BJ (cell line): ENCODE data around the gene MOV10. TPM values are rescaled to one million over a fixed set of nuclear protein-coding genes. Genes with fewer than 3 reads are reported as not detected.

Source experiments
- CTCF ChIA-PET: fragments of 350-600 bp; formaldehyde crosslinking; extraction: SDS; loops from one replicate; lab custom pipeline; 2021; ENCODE audit warnings: antibody characterized with exemption, inconsistent platforms; lab: Yijun Ruan, JAX
- POLR2A ChIA-PET: fragments of 300-600 bp; sonication (Branson Sonifier 250); formaldehyde crosslinking; extraction: SDS; loops from one replicate; lab custom pipeline; 2021; ENCODE audit warnings: antibody characterized with exemption; lab: Charles Lee
- DNase-seq: peaks from one replicate; pipeline ENCODE4 v3.0.0-alpha.2; 2011; ENCODE audit warnings: low read depth
- H3K27me3 ChIP-seq: 2 replicates; pipeline ENCODE4 v1.6.0; 2011; ENCODE audit warnings: low read length; ENCODE audit not compliant: control insufficient read depth, insufficient read depth
- H3K36me3 ChIP-seq: 2 replicates; pipeline ENCODE4 v1.5.1; 2011; ENCODE audit warnings: low read length; ENCODE audit not compliant: control insufficient read depth, insufficient read depth
- H3K4me3 ChIP-seq: 2 replicates; pipeline ENCODE4 v1.5.1; 2011; ENCODE audit warnings: low read depth, mild to moderate bottlenecking, control low read depth, low read length
- polyA plus RNA-seq: library from polyadenylated mRNA; depleted of rRNA; stranded (reverse); fragments of >200 nt; gene quantifications from 2 replicates; pipeline ENCODE4 v1.2.3, GENCODE V29; 2011
- TF ChIP-seq, protein P1 (sequence below): IDR thresholded peaks from 2 replicates; pipeline ENCODE4 v1.5.1; 2011; ENCODE audit warnings: low read depth, mild to moderate bottlenecking, control low read depth, inconsistent platforms, low read length, moderate library complexity; ENCODE audit not compliant: insufficient read depth

The MOV10 gene
- polyA plus RNA-seq, 1 experiment: 93.7 TPM

DNA sequence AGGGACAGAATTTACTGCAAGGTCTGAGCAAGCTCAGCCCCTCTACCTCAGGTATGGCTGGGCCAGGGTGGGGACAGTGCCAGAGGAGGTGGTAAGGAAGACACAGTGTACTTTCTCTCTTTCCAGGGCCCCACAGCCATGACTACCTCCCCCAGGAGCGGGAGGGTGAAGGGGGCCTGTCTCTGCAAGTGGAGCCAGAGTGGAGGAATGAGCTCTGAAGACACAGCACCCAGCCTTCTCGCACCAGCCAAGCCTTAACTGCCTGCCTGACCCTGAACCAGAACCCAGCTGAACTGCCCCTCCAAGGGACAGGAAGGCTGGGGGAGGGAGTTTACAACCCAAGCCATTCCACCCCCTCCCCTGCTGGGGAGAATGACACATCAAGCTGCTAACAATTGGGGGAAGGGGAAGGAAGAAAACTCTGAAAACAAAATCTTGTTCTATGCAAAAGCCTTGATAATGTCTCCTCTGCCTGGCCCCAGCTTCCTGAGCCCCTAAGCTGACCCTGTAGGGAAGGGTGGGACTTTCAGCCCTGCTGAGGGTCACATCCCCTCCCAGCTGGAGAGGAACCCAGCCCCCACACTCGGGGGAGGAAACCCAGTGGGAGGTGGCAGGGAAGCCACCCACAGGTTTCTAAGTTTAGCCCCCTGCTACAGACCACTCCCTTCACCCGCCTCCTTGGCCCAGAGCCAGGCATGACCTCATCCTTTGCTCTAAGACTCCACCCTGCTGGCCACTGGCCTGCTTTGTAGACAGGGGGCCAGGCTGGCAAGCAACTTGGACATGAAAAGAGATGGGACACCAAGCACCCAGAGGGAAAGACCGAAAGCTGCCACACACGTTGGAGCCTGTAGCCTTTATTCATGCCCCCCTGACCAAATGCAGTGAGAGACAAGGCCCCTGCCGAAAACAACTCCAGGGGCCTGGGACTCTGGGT is 26.1 kb downstream of the MOV10 start:
- DNase-seq: peak; percentile 72
- ChIA-PET CTCF (interaction anchor here (0.7 to 1.4 kb wide), 5 partner anchors 26 to 310 kb away, joined by 3 to 4 read pairs (median 3); partner anchors contain the start of gene MOV10), POLR2A (interaction anchor here (0.5 kb wide), 1 partner anchor 154 kb away, joined by 3 read pairs; no protein-coding TSS in a partner anchor)
- Histone ChIP-seq H3K4me3 (no peak overlapping the region), H3K27me3 (no peaks in the 10 kb centered on the region), H3K36me3 (peaks cover 36% of the 10 kb centered on the region)
- TF ChIP-seq, protein P1, sequence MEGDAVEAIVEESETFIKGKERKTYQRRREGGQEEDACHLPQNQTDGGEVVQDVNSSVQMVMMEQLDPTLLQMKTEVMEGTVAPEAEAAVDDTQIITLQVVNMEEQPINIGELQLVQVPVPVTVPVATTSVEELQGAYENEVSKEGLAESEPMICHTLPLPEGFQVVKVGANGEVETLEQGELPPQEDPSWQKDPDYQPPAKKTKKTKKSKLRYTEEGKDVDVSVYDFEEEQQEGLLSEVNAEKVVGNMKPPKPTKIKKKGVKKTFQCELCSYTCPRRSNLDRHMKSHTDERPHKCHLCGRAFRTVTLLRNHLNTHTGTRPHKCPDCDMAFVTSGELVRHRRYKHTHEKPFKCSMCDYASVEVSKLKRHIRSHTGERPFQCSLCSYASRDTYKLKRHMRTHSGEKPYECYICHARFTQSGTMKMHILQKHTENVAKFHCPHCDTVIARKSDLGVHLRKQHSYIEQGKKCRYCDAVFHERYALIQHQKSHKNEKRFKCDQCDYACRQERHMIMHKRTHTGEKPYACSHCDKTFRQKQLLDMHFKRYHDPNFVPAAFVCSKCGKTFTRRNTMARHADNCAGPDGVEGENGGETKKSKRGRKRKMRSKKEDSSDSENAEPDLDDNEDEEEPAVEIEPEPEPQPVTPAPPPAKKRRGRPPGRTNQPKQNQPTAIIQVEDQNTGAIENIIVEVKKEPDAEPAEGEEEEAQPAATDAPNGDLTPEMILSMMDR: peak; percentile 26; the same call in 1 of the 2 replicates

DNA sequence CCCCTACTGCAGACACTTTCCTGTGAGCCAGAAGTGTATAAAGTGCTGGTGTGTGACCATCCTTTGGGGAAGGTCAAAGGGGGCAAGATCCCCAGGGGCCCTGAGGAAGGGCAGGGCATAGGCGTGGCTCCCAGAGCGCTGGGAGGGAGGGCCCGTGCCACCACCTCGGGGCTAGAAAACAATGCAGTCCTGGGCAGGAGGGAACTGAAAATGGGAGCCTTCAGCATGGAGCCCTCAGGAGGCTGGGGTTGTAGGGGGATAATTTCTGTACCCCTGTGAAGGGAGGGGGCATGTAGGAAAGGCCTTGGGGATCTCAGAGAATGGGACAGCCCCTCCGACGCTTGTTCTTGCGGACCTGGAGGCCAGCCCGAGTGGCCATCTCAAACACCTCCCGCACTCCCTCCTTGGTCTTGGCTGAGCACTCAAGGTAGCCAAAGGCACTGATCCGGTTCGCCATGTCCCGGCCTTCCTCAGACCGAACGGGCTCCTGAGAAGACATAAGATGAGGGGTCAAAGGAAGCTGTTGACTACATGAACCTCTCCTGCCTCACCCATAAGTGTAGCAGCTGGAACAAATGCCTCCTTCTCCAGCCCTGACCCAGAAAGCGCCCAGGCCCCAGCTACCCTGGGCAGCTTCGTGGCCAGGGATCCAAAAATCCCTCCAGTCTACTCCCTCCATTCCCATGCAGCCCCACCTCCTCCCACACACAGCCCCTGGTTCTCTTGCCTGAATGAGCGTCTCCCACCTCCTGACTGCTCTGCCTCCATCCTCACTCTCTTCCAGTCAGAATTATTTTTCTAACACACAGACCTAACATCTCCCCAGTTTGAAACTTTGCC is 27.0 kb downstream of the MOV10 start:
- no peak for DNase-seq
- ChIA-PET CTCF (interaction anchor here (1.1 to 1.4 kb wide), 2 partner anchors 27 to 28 kb away, joined by 4 to 5 read pairs; partner anchors contain the start of gene MOV10), POLR2A (no interaction called here)
- peaks cover 34% of the 10 kb centered on the region for H3K36me3 ChIP-seq
- TF ChIP-seq, protein P1: no peak
- no peak overlapping the region for H3K4me3 ChIP-seq
- no peaks in the 10 kb centered on the region for H3K27me3 ChIP-seq

DNA sequence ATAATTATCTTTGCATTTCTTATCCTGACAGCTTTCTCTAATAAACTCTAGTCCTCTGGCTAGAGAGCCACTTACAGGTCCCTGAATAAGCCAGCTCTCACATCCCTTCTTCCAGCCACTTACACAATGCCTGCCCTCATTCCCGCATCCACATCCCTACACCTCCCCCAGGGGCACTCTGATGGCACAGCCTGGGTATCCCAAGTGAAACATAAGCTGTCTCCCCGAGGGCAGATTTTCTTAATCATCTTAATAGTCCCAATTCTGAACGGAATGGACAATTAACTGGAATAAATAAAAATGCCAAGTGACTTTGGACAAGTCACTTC is 27.6 kb downstream of the MOV10 start:
- DNase-seq: no peak
- Histone ChIP-seq H3K36me3 (peaks cover 33% of the 10 kb centered on the region), H3K27me3 (no peaks in the 10 kb centered on the region), H3K4me3 (no peak overlapping the region)
- CTCF ChIA-PET: interaction anchor here (1.1 kb wide), 1 partner anchor 28 kb away, joined by 5 read pairs; no protein-coding TSS in a partner anchor
- POLR2A ChIA-PET: no interaction called here
- TF ChIP-seq, protein P1: no peak

DNA sequence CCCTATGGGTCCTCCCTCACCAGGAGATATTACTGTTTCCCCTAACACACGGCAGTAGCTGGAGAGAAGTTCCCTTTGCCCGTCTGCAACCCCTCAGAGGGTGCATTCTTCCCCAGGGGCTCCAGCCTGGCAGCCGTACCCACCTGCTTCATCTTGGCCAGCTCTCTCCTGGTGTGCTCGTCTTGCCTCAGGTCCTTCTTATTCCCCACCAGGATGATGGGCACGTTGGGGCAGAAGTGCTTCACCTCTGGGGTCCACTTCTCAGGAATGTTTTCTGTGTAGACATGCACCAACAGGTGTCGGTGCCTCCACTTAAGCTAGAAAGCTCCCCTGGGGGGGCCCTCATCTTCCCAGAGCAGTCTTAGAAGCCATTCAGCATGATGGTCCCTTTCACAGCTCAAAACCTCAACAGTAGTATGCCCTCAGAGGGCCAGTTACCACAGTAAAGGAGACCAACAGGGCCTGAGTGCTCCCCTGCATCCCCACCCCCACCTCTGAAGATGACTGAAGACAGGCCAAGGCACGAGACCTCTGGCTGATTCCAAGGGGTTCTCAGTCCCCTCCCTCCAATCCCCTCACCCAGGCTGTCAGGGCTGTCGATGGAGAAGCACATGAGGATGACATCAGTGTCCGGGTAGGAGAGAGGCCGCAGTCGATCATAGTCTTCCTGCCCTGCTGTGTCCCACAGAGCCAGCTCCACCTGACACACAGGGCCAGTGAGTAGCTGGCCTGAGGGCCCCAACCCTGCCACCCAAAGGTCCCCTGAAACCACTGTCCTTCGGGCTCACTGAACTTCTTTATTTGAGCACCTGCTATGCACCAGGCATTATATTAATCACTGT is 28.2 kb downstream of the MOV10 start:
- TF ChIP-seq, protein P1: no peak
- H3K36me3 ChIP-seq: peaks cover 33% of the 10 kb centered on the region
- H3K4me3 ChIP-seq: no peak overlapping the region
- DNase-seq: no peak
- H3K27me3 ChIP-seq: no peaks in the 10 kb centered on the region
- CTCF ChIA-PET: interaction anchor here (0.7 to 1.1 kb wide), 2 partner anchors 29 to 73 kb away, joined by 3 to 5 read pairs; no protein-coding TSS in a partner anchor
- POLR2A ChIA-PET: interaction anchor here (0.6 kb wide), 1 partner anchor 65 kb away, joined by 3 read pairs; no protein-coding TSS in a partner anchor
